ENCODE results near the gene CDON.

GRCh38 chr11:125925804-125926203 is 136.9 kb downstream of the CDON start:
- no peak for TF ChIP-seq CTCF (conservative IDR thresholded peaks at IDR 0.05; ENCODE audit: low read depth, low read length)
- TF ChIP-seq EZH2 (IDR thresholded peaks at IDR 0.05; ENCODE audit: low read length, unreplicated experiment) = no peak
